SK-N-SH (cell line): Measurements from ENCODE around the gene GRK1. TPM values are rescaled to one million over a fixed set of nuclear protein-coding genes. Genes with fewer than 3 reads are reported as not detected.

ENCODE experiments used
- CTCF ChIA-PET: fragments of 300-600, 350-600 bp; formaldehyde crosslinking; extraction: SDS; loops from one replicate; lab custom pipeline; 2021; lab: Yijun Ruan, JAX
- POLR2A ChIA-PET: fragments of 350-600 bp; sonication (Branson Sonifier 250); formaldehyde crosslinking; extraction: SDS; loops from one replicate; lab custom pipeline; 2020; ENCODE audit warnings: antibody characterized with exemption, inconsistent platforms; lab: Yijun Ruan, JAX
- DNase-seq: peaks from one replicate; pipeline ENCODE4 v3.0.0; 2012
- H2AFZ ChIP-seq: fragments of 200-600 bp; sonication (generic); 2 replicates; pipeline ENCODE4 v1.8.1; 2016; ENCODE audit warnings: antibody characterized with exemption, mild to moderate bottlenecking, low read depth
- H3F3A ChIP-seq: fragments of 200-600 bp; sonication (generic); replicated peaks from 2 replicates; pipeline ENCODE3; 2016; ENCODE audit warnings: antibody characterized with exemption, mild to moderate bottlenecking; ENCODE audit not compliant: insufficient read depth
- H3K27ac ChIP-seq, 2 experiments: fragments of 200-500 bp in 1 of 2; fragments of 200-600 bp in 1 of 2; sonication (Bioruptor generic) in 1 of 2; sonication (generic), shearing (Covaris generic) in 1 of 2; 2 replicates each; pipeline versions ENCODE4 v1.5.1 to v1.6.1; 2014 to 2016; ENCODE audit warnings: low read depth in 2 of 2, inconsistent platforms in 1 of 2, low read length in 1 of 2, mild to moderate bottlenecking in 1 of 2, mixed read lengths in 1 of 2
- H3K27me3 ChIP-seq: fragments of 200-600 bp; sonication (generic), shearing (Covaris generic); 2 replicates; pipeline ENCODE4 v1.6.1; 2016; ENCODE audit warnings: mixed run types; ENCODE audit not compliant: insufficient read depth
- H3K36me3 ChIP-seq, 2 experiments: fragments of 200-500 bp in 1 of 2; fragments of 200-600 bp in 1 of 2; sonication (Bioruptor generic) in 1 of 2; sonication (generic) in 1 of 2; replicated peaks in 1 of 2; 2 replicates each; pipeline versions ENCODE3 to v1.5.1; 2014 to 2016; ENCODE audit warnings: low read length in 1 of 2, mild to moderate bottlenecking in 1 of 2; ENCODE audit not compliant: insufficient read depth in 2 of 2, control insufficient read depth in 1 of 2
- H3K4me1 ChIP-seq, 2 experiments: fragments of 200-500 bp in 1 of 2; fragments of 200-600 bp in 1 of 2; sonication (Bioruptor generic) in 1 of 2; sonication (generic), shearing (Covaris generic) in 1 of 2; 2 replicates each; pipeline versions ENCODE4 v1.5.1 to v1.6.1; 2014 to 2016; ENCODE audit warnings: low read depth in 1 of 2, low read length in 1 of 2, mixed run types in 1 of 2; ENCODE audit not compliant: insufficient read depth in 2 of 2, control insufficient read depth in 1 of 2
- H3K4me2 ChIP-seq: fragments of 200-600 bp; sonication (generic), shearing (Covaris generic); 2 replicates; pipeline ENCODE4 v1.6.1; 2017; ENCODE audit warnings: mixed run types
- H3K4me3 ChIP-seq, 2 experiments: fragments of 200-500 bp in 1 of 2; fragments of 200-600 bp in 1 of 2; sonication (Bioruptor generic) in 1 of 2; sonication (generic), shearing (Covaris generic) in 1 of 2; 2 replicates each; pipeline versions ENCODE4 v1.5.1 to v1.8.1; 2014 to 2016; ENCODE audit warnings: low read depth in 2 of 2, inconsistent platforms in 1 of 2, low read length in 1 of 2, mild to moderate bottlenecking in 1 of 2, mixed read lengths in 1 of 2, moderate library complexity in 1 of 2
- H3K79me2 ChIP-seq: fragments of 200-600 bp; sonication (generic); 2 replicates; pipeline ENCODE4 v1.8.1; 2017; ENCODE audit warnings: mild to moderate bottlenecking; ENCODE audit not compliant: insufficient read depth
- H3K9ac ChIP-seq: fragments of 200-600 bp; sonication (generic); 2 replicates; pipeline ENCODE4 v1.6.1; 2017; ENCODE audit warnings: mixed run types
- H3K9me2 ChIP-seq: fragments of 200-600 bp; sonication (generic); 2 replicates; pipeline ENCODE4 v1.6.1; 2017; ENCODE audit warnings: mixed run types
- H3K9me3 ChIP-seq: fragments of 200-600 bp; sonication (generic); 2 replicates; pipeline ENCODE4 v1.6.1; 2017; ENCODE audit warnings: mixed run types, mild to moderate bottlenecking, moderate library complexity
- H4K20me1 ChIP-seq: fragments of 200-600 bp; sonication (generic); 2 replicates; pipeline ENCODE4 v1.6.1; 2017; ENCODE audit warnings: mild to moderate bottlenecking, mixed run types; ENCODE audit not compliant: insufficient read depth
- FOXM1 ChIP-seq: IDR thresholded peaks from 2 replicates; pipeline ENCODE4 v1.4.0; 2012; ENCODE audit warnings: low read depth, mild to moderate bottlenecking
- GABPA ChIP-seq: IDR thresholded peaks from 2 replicates; pipeline ENCODE4 v1.4.0; 2012; ENCODE audit warnings: low read depth, mild to moderate bottlenecking
- GATA2 ChIP-seq: sonication (generic); formaldehyde crosslinking; IDR thresholded peaks from 2 replicates; pipeline ENCODE4 v1.5.0; 2020; ENCODE audit warnings: mild to moderate bottlenecking, missing genetic modification reagents
- JUND ChIP-seq: IDR thresholded peaks from 2 replicates; pipeline ENCODE4 v1.4.0; 2012
- MXI1 ChIP-seq: IDR thresholded peaks from 2 replicates; pipeline ENCODE4 v1.6.1; 2012; ENCODE audit warnings: mild to moderate bottlenecking, low read depth, low read length, improper control_type of control experiment
- NRF1 ChIP-seq: IDR thresholded peaks from 2 replicates; pipeline ENCODE4 v1.6.1; 2012; ENCODE audit warnings: low read depth, mild to moderate bottlenecking, low read length
- POLR2AphosphoS5 ChIP-seq: IDR thresholded peaks from 2 replicates; pipeline ENCODE4 v1.6.1; 2012; ENCODE audit warnings: low read depth, low read length
- RCOR1 ChIP-seq: fragments of 150-350 bp; IDR thresholded peaks from 2 replicates; pipeline ENCODE4 v1.6.1; 2017; ENCODE audit warnings: antibody characterized with exemption, low read length
- RFX5 ChIP-seq: IDR thresholded peaks from 2 replicates; pipeline ENCODE4 v1.6.1; 2012; ENCODE audit warnings: mild to moderate bottlenecking, improper control_type of control experiment, low read length
- RXRA ChIP-seq: IDR thresholded peaks from 2 replicates; pipeline ENCODE4 v1.4.0; 2012; ENCODE audit warnings: low read depth, mild to moderate bottlenecking, borderline replicate concordance
- SIN3A ChIP-seq: IDR thresholded peaks from 2 replicates; pipeline ENCODE4 v1.6.1; 2012; ENCODE audit warnings: low read depth, mild to moderate bottlenecking, low read length, moderate library complexity, borderline replicate concordance
- SMC3 ChIP-seq: IDR thresholded peaks from 2 replicates; pipeline ENCODE4 v1.6.1; 2012; ENCODE audit warnings: low read depth, low read length, improper control_type of control experiment
- TAF1 ChIP-seq: IDR thresholded peaks from 2 replicates; pipeline ENCODE4 v1.6.1; 2012; ENCODE audit warnings: low read depth, mild to moderate bottlenecking, low read length, moderate library complexity, borderline replicate concordance
- WGBS: methylation state at CpG from one replicate; pipeline ENCODE4 v1.1.6; 2017; ENCODE audit warnings: low lambda C conversion rate; 5-methylcytosine and 5-hydroxymethylcytosine counted together
- polyA plus RNA-seq, 3 experiments: library from polyadenylated mRNA; depleted of rRNA; stranded (reverse); fragments of >200 nt; gene quantifications; 2 replicates each; pipeline ENCODE4 v1.2.3, GENCODE V29; 2012
- TF ChIP-seq, protein P1 (sequence below): IDR thresholded peaks from 2 replicates; pipeline ENCODE4 v1.4.0; 2012; ENCODE audit warnings: low read depth, borderline replicate concordance
- TF ChIP-seq, protein P2 (sequence below): IDR thresholded peaks from 2 replicates; pipeline ENCODE4 v1.4.0; 2012; ENCODE audit warnings: low read depth, borderline replicate concordance
- TF ChIP-seq, protein P3 (sequence below): IDR thresholded peaks from 2 replicates; pipeline ENCODE4 v1.6.1; 2012; ENCODE audit warnings: mild to moderate bottlenecking, low read depth, low read length, moderate library complexity
- TF ChIP-seq, protein P4 (sequence below): fragments of 150-350 bp; IDR thresholded peaks from 2 replicates; pipeline ENCODE4 v1.6.1; 2017; ENCODE audit warnings: antibody characterized with exemption, low read length, low read depth, borderline replicate concordance
- TF ChIP-seq, protein P5 (sequence below): fragments of 200-600 bp; sonication (generic); IDR thresholded peaks from 2 replicates; pipeline ENCODE4 v1.6.1; 2017; ENCODE audit warnings: antibody characterized with exemption, mild to moderate bottlenecking, moderate library complexity
- TF ChIP-seq, protein P6 (sequence below): IDR thresholded peaks from 2 replicates; pipeline ENCODE4 v1.4.0; 2012; ENCODE audit warnings: low read depth

Gene GRK1
- polyA plus RNA-seq, 1 of the 3 experiments (the other 2 are of a cell fraction): 0.12 TPM

DNA sequence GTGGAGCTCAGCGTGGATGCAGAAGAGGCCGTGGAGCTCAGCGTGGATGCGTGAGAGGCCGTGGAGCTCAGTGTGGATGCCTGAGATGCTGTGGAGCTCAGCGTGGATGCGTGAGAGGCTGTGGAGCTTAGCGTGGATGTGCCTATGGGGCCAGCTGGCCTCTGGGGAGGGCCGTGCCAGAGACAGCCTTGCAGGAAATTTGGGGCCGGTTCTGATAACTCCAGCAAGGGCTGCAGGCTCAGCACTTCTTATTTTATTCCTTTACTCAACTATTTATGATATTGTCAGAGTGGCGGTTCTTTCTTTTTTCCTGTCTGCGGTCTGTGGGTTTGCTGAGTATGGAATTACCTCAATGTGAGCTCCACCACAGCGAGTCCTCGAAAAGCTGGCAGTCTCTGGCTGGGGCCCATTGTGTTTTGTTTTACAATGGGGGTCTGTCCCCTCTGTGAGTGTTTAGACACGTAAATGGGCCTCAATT, 74.2 kb downstream of the GRK1 start:
- Histone ChIP-seq H4K20me1 (no peaks in the 10 kb centered on the region), H3K36me3 (no peaks in the 10 kb centered on the region), H3K79me2 (no peaks in the 10 kb centered on the region), H3K4me3 (no peak overlapping the region), H3K9me3 (no peaks in the 10 kb centered on the region), H3K27ac (no peak overlapping the region), H3K9ac (no peak overlapping the region), H2AFZ (no peak overlapping the region), H3F3A (no peaks in the 10 kb centered on the region), H3K9me2 (no peaks in the 10 kb centered on the region), H3K27me3 (no peaks in the 10 kb centered on the region), H3K4me1 (peaks cover 0 to 16% of the 10 kb centered on the region in 2 experiments; a peak in 1 of 4 replicates), H3K4me2 (no peak overlapping the region)
- ChIA-PET CTCF (interaction anchor here (1.0 to 1.9 kb wide), 7 partner anchors 9 to 61 kb away, joined by 3 to 9 read pairs (median 3); partner anchors contain the start of gene TMEM255B), POLR2A (no interaction called here)
- TF ChIP-seq, protein P1, sequence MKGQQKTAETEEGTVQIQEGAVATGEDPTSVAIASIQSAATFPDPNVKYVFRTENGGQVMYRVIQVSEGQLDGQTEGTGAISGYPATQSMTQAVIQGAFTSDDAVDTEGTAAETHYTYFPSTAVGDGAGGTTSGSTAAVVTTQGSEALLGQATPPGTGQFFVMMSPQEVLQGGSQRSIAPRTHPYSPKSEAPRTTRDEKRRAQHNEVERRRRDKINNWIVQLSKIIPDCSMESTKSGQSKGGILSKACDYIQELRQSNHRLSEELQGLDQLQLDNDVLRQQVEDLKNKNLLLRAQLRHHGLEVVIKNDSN: no peak
- TF ChIP-seq, protein P2, sequence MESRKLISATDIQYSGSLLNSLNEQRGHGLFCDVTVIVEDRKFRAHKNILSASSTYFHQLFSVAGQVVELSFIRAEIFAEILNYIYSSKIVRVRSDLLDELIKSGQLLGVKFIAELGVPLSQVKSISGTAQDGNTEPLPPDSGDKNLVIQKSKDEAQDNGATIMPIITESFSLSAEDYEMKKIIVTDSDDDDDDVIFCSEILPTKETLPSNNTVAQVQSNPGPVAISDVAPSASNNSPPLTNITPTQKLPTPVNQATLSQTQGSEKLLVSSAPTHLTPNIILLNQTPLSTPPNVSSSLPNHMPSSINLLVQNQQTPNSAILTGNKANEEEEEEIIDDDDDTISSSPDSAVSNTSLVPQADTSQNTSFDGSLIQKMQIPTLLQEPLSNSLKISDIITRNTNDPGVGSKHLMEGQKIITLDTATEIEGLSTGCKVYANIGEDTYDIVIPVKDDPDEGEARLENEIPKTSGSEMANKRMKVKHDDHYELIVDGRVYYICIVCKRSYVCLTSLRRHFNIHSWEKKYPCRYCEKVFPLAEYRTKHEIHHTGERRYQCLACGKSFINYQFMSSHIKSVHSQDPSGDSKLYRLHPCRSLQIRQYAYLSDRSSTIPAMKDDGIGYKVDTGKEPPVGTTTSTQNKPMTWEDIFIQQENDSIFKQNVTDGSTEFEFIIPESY: no peak
- TF ChIP-seq SMC3 (no peak), MXI1 (no peak), TAF1 (no peak), GABPA (no peak), RCOR1 (no peak), SIN3A (no peak), RXRA (no peak), JUND (no peak), GATA2 (CRISPR knock-in tag) (no peak), POLR2AphosphoS5 (no peak), RFX5 (no peak), FOXM1 (no peak), NRF1 (no peak)
- TF ChIP-seq, protein P3, sequence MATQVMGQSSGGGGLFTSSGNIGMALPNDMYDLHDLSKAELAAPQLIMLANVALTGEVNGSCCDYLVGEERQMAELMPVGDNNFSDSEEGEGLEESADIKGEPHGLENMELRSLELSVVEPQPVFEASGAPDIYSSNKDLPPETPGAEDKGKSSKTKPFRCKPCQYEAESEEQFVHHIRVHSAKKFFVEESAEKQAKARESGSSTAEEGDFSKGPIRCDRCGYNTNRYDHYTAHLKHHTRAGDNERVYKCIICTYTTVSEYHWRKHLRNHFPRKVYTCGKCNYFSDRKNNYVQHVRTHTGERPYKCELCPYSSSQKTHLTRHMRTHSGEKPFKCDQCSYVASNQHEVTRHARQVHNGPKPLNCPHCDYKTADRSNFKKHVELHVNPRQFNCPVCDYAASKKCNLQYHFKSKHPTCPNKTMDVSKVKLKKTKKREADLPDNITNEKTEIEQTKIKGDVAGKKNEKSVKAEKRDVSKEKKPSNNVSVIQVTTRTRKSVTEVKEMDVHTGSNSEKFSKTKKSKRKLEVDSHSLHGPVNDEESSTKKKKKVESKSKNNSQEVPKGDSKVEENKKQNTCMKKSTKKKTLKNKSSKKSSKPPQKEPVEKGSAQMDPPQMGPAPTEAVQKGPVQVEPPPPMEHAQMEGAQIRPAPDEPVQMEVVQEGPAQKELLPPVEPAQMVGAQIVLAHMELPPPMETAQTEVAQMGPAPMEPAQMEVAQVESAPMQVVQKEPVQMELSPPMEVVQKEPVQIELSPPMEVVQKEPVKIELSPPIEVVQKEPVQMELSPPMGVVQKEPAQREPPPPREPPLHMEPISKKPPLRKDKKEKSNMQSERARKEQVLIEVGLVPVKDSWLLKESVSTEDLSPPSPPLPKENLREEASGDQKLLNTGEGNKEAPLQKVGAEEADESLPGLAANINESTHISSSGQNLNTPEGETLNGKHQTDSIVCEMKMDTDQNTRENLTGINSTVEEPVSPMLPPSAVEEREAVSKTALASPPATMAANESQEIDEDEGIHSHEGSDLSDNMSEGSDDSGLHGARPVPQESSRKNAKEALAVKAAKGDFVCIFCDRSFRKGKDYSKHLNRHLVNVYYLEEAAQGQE: no peak
- TF ChIP-seq, protein P4, sequence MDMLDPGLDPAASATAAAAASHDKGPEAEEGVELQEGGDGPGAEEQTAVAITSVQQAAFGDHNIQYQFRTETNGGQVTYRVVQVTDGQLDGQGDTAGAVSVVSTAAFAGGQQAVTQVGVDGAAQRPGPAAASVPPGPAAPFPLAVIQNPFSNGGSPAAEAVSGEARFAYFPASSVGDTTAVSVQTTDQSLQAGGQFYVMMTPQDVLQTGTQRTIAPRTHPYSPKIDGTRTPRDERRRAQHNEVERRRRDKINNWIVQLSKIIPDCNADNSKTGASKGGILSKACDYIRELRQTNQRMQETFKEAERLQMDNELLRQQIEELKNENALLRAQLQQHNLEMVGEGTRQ: no peak
- TF ChIP-seq, protein P5, sequence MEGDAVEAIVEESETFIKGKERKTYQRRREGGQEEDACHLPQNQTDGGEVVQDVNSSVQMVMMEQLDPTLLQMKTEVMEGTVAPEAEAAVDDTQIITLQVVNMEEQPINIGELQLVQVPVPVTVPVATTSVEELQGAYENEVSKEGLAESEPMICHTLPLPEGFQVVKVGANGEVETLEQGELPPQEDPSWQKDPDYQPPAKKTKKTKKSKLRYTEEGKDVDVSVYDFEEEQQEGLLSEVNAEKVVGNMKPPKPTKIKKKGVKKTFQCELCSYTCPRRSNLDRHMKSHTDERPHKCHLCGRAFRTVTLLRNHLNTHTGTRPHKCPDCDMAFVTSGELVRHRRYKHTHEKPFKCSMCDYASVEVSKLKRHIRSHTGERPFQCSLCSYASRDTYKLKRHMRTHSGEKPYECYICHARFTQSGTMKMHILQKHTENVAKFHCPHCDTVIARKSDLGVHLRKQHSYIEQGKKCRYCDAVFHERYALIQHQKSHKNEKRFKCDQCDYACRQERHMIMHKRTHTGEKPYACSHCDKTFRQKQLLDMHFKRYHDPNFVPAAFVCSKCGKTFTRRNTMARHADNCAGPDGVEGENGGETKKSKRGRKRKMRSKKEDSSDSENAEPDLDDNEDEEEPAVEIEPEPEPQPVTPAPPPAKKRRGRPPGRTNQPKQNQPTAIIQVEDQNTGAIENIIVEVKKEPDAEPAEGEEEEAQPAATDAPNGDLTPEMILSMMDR: no peak
- TF ChIP-seq, protein P6, sequence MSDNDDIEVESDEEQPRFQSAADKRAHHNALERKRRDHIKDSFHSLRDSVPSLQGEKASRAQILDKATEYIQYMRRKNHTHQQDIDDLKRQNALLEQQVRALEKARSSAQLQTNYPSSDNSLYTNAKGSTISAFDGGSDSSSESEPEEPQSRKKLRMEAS: no peak
- WGBS: 82% methylated on average over 15 of the region's 15 CpGs
- no peak for DNase-seq
